Progenitor cell of endocrine pancreas (in vitro differentiated cells): ENCODE data around the gene SUMF1. TPM values are rescaled to one million over a fixed set of nuclear protein-coding genes. Genes with fewer than 3 reads are reported as not detected.

Source experiments
- DNase-seq: peaks from one replicate; pipeline ENCODE4 v3.0.0; 2021; ENCODE audit warnings: low spot score; ENCODE audit not compliant: unreplicated experiment
- H3K27ac Mint-ChIP-seq: 2 replicates; pipeline ENCODE4 v1.8.0; 2021; ENCODE audit warnings: mild to moderate bottlenecking, moderate library complexity, mixed read lengths
- H3K27me3 Mint-ChIP-seq: 2 replicates; pipeline ENCODE4 v1.8.0; 2021; ENCODE audit warnings: mixed read lengths
- H3K36me3 Mint-ChIP-seq: 2 replicates; pipeline ENCODE4 v1.8.0; 2022; ENCODE audit warnings: mixed read lengths; ENCODE audit not compliant: insufficient read depth
- H3K4me1 Mint-ChIP-seq: 2 replicates; pipeline ENCODE4 v1.8.0; 2021; ENCODE audit warnings: low read depth, mixed read lengths
- H3K4me3 Mint-ChIP-seq: 2 replicates; pipeline ENCODE4 v1.8.0; 2021; ENCODE audit warnings: low read depth, mild to moderate bottlenecking, moderate library complexity, mixed read lengths
- H3K9me3 Mint-ChIP-seq: 2 replicates; pipeline ENCODE4 v1.8.0; 2021; ENCODE audit warnings: low read depth, mixed read lengths
- total RNA-seq: library from RNA; stranded (reverse); gene quantifications from 2 replicates; pipeline ENCODE4 v1.2.1, GENCODE V29; 2021
- TF ChIP-seq, protein P1 (sequence below): fragments of 200-600 bp; sonication (generic); IDR thresholded peaks from one replicate; pipeline ENCODE4 v1.5.0; 2021; ENCODE audit warnings: antibody characterized with exemption, mild to moderate bottlenecking; ENCODE audit not compliant: unreplicated experiment

Gene SUMF1
- total RNA-seq, 1 donor from 2014 or later: 25.0 TPM

DNA sequence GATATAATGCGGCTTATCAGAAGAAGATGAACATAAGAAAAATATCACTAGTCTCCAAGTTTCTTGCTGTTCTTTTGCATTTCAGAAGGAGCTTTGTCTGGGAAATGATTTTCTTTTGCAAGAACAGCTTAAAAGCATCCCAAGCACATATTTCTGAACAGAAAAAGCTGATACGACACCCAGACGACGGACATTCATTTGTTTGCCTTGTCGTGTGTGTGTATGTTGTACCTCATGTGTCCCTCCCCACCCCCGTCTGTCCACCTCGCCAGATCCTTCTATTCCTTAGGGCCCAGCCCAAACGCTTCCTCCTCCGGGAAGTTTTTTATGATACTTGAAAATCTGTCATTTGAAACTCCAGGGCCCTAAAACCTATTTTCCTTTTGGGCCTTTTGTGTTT, 34.9 kb upstream of the SUMF1 start:
- Mint-ChIP-seq H3K9me3 (no peaks in the 10 kb centered on the region), H3K27me3 (no peaks in the 10 kb centered on the region), H3K36me3 (no peaks in the 10 kb centered on the region), H3K4me3 (no peak overlapping the region), H3K4me1 (peaks cover 17% of the 10 kb centered on the region), H3K27ac (peak overlapping the region; percentile 43)
- DNase-seq: no peak
- TF ChIP-seq, protein P1, sequence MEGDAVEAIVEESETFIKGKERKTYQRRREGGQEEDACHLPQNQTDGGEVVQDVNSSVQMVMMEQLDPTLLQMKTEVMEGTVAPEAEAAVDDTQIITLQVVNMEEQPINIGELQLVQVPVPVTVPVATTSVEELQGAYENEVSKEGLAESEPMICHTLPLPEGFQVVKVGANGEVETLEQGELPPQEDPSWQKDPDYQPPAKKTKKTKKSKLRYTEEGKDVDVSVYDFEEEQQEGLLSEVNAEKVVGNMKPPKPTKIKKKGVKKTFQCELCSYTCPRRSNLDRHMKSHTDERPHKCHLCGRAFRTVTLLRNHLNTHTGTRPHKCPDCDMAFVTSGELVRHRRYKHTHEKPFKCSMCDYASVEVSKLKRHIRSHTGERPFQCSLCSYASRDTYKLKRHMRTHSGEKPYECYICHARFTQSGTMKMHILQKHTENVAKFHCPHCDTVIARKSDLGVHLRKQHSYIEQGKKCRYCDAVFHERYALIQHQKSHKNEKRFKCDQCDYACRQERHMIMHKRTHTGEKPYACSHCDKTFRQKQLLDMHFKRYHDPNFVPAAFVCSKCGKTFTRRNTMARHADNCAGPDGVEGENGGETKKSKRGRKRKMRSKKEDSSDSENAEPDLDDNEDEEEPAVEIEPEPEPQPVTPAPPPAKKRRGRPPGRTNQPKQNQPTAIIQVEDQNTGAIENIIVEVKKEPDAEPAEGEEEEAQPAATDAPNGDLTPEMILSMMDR: no peak

GRCh38 chr3:4501437-4501836, 34.4 kb upstream of the SUMF1 start:
- Mint-ChIP-seq H3K4me3 (no peak overlapping the region), H3K27ac (peak overlapping the region; percentile 43), H3K4me1 (peaks cover 17% of the 10 kb centered on the region), H3K9me3 (no peaks in the 10 kb centered on the region), H3K36me3 (no peaks in the 10 kb centered on the region), H3K27me3 (peaks cover under 1% of the 10 kb centered on the region)
- TF ChIP-seq, protein P1: no peak
- no peak for DNase-seq

- DNase-seq: no peak
- Mint-ChIP-seq H3K27ac (no peak overlapping the region), H3K36me3 (no peaks in the 10 kb centered on the region), H3K9me3 (no peaks in the 10 kb centered on the region), H3K4me1 (peaks cover 22% of the 10 kb centered on the region), H3K4me3 (no peak overlapping the region), H3K27me3 (peaks cover 26% of the 10 kb centered on the region)
- TF ChIP-seq, protein P1: no peak
Observed at GRCh38 chr3:4498446-4498845, 31.4 kb upstream of the SUMF1 start.

- no peaks in the 10 kb centered on the region for H3K9me3 Mint-ChIP-seq
- TF ChIP-seq, protein P1: no peak
- no peak overlapping the region for H3K4me3 Mint-ChIP-seq
- no peaks in the 10 kb centered on the region for H3K36me3 Mint-ChIP-seq
- no peak for DNase-seq
- H3K27me3 Mint-ChIP-seq: peaks cover 26% of the 10 kb centered on the region
- no peak overlapping the region for H3K27ac Mint-ChIP-seq
- peaks cover 18% of the 10 kb centered on the region for H3K4me1 Mint-ChIP-seq
Observed at GRCh38 chr3:4497843-4498324, 30.8 kb upstream of the SUMF1 start.

DNA sequence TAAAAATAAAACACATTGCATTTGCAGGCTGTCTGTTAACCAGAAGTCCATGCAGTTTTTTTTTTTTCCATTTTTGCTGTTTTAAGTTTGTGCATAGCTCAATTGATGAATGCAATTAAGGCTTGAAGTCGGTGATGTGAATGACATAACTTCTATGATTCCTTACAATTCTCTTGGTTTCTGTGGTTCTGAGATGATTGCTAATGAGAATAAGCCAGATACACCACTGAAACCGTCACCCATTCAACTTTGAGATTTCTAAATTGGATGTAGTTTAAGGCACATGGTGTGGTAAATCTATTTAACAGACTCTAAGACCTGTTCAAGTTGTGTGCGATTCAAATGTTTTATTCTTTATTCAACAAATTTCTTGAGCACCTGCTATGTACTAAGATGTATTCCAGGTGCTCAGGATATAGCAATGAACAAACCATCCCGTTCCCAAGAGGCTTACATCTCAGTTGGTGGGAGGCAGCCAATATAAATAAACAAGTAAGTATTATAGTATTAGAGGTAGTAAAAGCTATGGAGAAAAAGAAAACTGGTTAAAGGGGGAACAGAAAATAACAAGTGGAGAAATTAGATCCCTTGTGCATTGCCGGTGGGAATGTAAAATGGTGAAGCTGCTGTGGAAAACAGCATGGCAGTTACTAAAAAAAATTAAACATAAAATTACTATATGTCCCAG, 30.1 kb upstream of the SUMF1 start:
- H3K4me3 Mint-ChIP-seq: no peak overlapping the region
- no peak overlapping the region for H3K27ac Mint-ChIP-seq
- no peaks in the 10 kb centered on the region for H3K36me3 Mint-ChIP-seq
- TF ChIP-seq, protein P1: no peak
- no peaks in the 10 kb centered on the region for H3K9me3 Mint-ChIP-seq
- peaks cover 26% of the 10 kb centered on the region for H3K27me3 Mint-ChIP-seq
- DNase-seq: no peak
- H3K4me1 Mint-ChIP-seq: peaks cover 20% of the 10 kb centered on the region
